Smooth muscle cell of the brain vasculature (primary cell): ENCODE data around the gene CATSPERZ.

Experiments used
- DNase-seq: peaks from one replicate; pipeline ENCODE4 v3.0.0-alpha.2; 2012; ENCODE audit warnings: low read depth, low spot score

Gene CATSPERZ, protein sequence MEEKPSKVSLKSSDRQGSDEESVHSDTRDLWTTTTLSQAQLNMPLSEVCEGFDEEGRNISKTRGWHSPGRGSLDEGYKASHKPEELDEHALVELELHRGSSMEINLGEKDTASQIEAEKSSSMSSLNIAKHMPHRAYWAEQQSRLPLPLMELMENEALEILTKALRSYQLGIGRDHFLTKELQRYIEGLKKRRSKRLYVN

GRCh38 chr11:64299847-64300648, at the start of gene CATSPERZ:
Gene CATSPERZ (plus strand): TSS chr11:64300358. CDS start chr11:64300411, 53 bp downstream.
- no peak for DNase-seq

GRCh38 chr11:64250415-64251015, 49.6 kb upstream of the CATSPERZ start:
- no peak for DNase-seq

- DNase-seq: no peak
Observed at GRCh38 chr11:64251016-64251752, 49.0 kb upstream of the CATSPERZ start, which contains the start of gene PLCB3. Gene PLCB3 (plus strand): TSS chr11:64251530. CDS start chr11:64251650, 120 bp downstream.

- no peak for DNase-seq
Observed at GRCh38 chr11:64251753-64252002, 48.5 kb upstream of the CATSPERZ start.

DNA sequence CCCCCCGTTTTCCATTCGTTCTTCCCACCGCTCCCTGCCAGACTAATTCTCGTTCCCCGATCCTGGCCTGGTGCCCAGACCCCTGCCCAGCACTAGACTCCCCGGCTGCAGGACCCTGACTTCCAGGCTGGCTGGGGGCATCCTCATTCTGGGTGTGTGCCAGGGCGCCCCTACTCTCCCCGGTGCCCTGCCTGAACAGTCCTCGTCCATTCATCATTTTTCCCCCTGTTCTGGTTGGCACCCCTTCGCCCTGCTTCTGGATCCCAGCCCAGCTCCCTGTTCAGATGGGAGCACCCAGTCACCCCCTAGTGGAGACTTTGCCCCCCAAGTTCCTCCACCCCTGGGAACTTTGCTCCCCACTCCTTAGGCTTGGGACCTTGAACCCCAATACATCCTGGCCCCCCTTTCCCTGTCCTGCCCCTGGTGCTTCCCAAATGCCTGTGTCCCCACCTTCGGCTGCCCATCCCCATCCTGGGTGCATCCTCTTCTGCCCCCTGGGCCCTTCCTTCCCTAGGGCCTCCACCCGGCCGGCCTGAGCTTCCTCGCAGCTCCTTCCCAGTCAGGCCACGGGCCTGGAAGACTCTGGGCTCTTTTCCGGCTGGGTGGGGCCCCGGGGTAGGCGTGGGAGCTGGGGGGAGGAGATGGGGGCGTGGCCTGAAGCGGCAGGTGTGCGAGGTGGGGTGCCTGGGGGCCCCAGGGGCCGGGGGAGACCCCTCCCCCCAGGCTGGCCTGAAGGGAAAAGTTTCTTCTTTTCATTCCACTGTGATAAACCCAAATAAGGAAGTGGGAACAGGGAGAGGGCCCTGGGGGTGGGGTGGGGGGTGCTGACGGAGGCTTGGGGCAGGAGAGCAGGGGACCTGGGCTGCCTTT, 47.9 kb upstream of the CATSPERZ start:
- DNase-seq: no peak

DNA sequence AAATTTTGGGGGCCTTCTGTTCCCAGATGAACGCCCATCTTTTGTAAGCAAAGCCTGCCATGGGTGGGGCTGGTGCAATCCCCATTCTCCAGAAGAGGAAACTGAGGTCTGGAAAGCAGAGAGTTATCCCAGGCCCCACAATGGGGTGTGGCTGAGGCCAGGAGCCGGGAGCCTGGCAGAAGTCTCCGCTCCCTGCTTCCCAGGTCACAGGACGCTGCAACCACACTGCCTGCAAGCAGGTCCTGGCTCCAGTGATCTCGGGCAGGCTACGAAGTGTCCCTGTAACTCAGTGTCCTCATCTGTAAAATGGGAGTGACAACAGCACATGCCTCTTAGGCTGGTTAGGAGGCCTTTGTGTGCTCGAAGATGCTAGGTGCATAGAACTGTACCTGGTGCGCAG, 47.1 kb upstream of the CATSPERZ start:
- DNase-seq: no peak

DNA sequence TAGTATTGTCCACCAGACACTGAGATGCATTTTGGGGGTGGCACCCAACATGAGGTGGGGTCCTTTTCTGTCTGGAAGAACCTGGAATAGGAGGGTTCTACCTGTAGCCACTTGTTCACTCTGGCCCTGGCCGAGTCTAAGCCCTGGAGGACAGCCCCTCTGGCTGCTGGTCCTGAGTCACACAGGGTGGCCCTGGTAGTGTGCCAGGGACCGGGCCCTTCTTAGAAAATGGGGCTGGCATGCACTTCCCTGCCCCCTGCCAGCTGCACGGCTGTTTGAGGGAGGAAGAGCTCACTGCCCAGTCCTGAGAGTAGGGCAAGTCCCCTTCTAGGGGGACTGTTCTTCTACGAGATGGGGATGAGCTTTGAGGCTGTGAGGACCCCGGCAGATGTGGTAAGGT, 46.7 kb upstream of the CATSPERZ start:
- no peak for DNase-seq

DNA sequence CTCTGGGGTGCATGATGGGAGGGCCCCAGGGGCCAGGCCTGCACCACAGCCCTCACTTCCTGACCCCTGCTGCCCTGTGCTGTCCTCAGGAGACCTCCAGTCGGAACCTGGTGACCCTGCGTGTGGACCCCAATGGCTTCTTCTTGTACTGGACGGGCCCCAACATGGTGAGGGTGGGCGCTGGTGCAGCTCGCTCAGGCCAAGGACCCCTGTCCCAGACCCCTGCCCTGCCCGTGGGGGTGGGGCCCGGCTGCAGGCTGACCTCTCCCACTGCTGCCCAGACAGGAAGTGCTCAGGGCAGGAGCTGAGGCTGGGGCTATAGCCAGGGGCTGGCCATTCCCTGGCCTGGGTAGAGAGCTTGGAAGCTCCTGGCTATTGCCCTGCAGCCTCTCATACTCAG, 45.8 kb upstream of the CATSPERZ start:
- DNase-seq: no peak

- no peak for DNase-seq
Observed at GRCh38 chr11:64255135-64256128, 44.7 kb upstream of the CATSPERZ start.

DNA sequence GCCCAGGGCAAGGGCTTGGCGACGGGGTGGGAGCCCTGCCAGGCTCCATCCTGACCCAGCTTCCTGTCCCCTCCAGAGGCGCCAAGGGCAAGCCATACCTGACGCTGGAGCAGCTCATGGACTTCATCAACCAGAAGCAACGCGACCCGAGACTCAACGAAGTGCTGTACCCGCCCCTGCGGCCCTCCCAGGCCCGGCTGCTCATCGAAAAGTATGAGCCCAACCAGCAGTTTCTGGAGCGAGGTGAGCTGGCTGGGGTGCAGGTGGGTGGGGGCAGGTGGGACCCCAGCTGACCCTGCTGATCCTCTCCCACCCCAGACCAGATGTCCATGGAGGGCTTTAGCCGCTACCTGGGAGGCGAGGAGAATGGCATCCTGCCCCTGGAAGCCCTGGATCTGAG, 43.9 kb upstream of the CATSPERZ start:
- DNase-seq: no peak

DNA sequence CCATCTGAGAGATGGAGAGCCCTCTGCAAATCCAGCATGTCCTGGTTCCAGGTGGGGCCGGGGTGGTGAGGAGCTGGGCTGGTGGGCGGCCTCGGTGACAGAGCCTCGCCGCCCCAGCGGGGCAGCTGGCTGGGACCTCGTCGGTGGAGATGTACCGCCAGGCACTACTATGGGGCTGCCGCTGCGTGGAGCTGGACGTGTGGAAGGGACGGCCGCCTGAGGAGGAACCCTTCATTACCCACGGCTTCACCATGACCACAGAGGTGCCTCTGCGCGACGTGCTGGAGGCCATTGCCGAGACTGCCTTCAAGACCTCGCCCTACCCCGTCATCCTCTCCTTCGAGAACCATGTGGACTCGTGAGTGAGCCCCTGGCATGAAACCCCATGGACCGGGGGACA, 41.8 kb upstream of the CATSPERZ start:
- no peak for DNase-seq

GRCh38 chr11:64258946-64259532, 41.1 kb upstream of the CATSPERZ start:
- no peak for DNase-seq

- DNase-seq: no peak
Observed at GRCh38 chr11:64259533-64260067, 40.6 kb upstream of the CATSPERZ start.

DNA sequence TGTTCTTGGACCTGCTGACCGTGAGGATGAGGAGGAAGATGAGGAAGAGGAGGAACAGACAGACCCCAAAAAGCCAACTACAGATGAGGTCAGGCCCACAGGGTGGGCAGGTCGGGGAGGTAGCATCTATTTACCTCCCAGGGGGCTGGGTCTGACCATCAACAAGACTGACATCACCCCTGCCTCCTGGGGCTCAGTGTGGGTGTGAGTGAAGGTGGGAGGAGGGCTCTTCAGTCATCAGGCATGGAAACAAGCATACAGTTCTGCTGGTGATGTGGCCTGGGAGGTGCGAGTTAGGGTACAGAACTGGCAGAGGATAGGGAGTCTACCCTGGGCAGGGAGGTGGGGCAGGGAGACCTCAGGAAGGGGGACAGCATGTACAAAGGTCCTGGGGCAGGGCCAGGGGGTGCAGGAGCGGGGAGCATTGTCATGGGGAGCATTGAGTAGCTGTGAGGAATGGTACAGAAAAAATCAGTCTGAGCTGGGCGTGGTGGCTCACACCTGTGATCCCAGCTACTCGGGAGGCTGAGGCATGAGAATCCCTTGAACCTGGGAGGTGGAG, 39.9 kb upstream of the CATSPERZ start:
- DNase-seq: no peak

- DNase-seq: no peak
Observed at GRCh38 chr11:64261556-64262080, 38.5 kb upstream of the CATSPERZ start.

GRCh38 chr11:64262271-64263002, 37.7 kb upstream of the CATSPERZ start:
- DNase-seq: no peak

DNA sequence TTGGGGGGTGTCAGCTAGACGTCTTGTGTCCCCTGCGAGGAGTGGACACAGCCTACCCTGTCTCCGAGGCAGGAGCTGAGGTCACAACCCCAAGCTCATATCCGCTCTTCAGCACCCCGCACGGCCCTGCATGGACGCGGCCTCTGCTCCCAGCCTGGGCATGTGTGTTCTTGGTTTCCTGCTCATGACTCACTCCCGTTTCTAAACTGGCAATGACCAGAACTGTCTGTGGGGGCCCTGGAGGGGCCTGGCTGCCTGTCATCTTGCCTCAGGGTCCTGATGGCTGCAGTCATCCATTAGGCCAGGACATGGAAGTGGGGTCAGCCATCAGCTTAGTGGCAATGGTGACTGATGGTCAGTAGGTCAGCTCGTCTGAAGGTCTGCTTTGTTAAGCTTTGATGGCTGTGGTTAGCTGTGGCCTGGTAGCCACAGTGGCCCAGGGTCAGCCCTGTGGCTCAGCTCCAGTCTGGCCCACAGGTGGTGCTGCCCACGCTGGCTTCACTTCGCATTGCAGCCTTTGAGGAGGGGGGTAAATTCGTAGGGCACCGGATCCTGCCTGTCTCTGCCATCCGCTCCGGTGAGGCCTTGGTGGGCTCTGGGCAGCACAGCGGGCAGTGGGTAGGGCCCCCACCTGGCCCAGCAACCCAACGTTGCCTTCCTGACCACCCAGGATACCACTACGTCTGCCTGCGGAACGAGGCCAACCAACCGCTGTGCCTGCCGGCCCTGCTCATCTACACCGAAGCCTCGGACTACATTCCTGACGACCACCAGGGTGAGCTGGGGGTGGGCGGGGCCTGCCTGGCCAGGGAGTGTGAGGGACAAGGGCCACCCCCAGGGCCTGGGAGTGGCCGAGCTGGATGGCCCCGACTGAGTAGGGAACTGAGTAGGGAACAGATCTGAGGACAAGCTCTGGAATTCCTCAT, 36.9 kb upstream of the CATSPERZ start:
- DNase-seq: no peak
